Measurements from ENCODE around the gene EBP. TPM values are rescaled to one million over a fixed set of nuclear protein-coding genes. Genes with fewer than 3 reads are reported as not detected.

The EBP gene
- total and polyA plus RNA-seq, 2 of the 8 experiments (the other 6 are each of a cell fraction or from before 2014, with no cell fraction given) = 143 to 286 TPM

GRCh38 chrX:48560056-48560455, 38.4 kb downstream of the EBP start:
- Histone ChIP-seq H2BK120ac (replicated peaks; ENCODE audit: low read depth, low read length) (no peak overlapping the region), H3K4ac (replicated peaks; ENCODE audit: insufficient read length, low read depth, low read length) (no peak overlapping the region), H3K79me1 (ENCODE audit: low read depth, low read length) (no peaks in the 10 kb centered on the region), H2AFZ (ENCODE audit: low read length) (no peak overlapping the region), H4K91ac (replicated peaks; ENCODE audit: insufficient read length, low read length) (no peak overlapping the region), H2BK12ac (ENCODE audit: low read depth, low read length) (no peak overlapping the region), H3K4me3 (ENCODE audit: extremely low read depth in 1 of 4, insufficient read depth in 2 of 4, low read depth in 3 of 4, low read length in 4 of 4) (no peak overlapping the region), H3K4me1 (replicated peaks in 1 of 4; ENCODE audit: control insufficient read depth in 3 of 4, insufficient read depth in 4 of 4, low read length in 3 of 4) (no peaks in the 10 kb centered on the region), H3K27ac (ENCODE audit: low read depth, low read length) (no peak overlapping the region), H3K23me2 (ENCODE audit: low read depth, low read length) (no peaks in the 10 kb centered on the region), H2BK15ac (ENCODE audit: low read length) (no peak overlapping the region), H3K27me3 (replicated peaks in 1 of 4; ENCODE audit: control insufficient read depth in 3 of 4, extremely low read depth in 1 of 4, insufficient read depth in 3 of 4, low read length in 3 of 4) (no peaks in the 10 kb centered on the region), H3K18ac (ENCODE audit: extremely low read depth, low read length) (no peak overlapping the region), H4K20me1 (replicated peaks in 1 of 2; ENCODE audit: control insufficient read depth in 1 of 2, insufficient read depth in 2 of 2, low read length in 2 of 2) (no peaks in the 10 kb centered on the region), H4K8ac (ENCODE audit: extremely low read depth, insufficient read depth, low read length) (no peak overlapping the region), H2BK20ac (ENCODE audit: low read length) (no peak overlapping the region), H3K4me2 (ENCODE audit: insufficient read depth in 1 of 2, low read depth in 2 of 2, low read length in 2 of 2) (no peak overlapping the region), H3K23ac (ENCODE audit: insufficient read length) (no peak overlapping the region), H3K56ac (replicated peaks; ENCODE audit: insufficient read length, low read depth, low read length) (no peak overlapping the region), H3K36me3 (ENCODE audit: control insufficient read depth in 2 of 4, insufficient read depth in 4 of 4, low read length in 3 of 4) (peaks cover 0 to 8% (median under 1%) of the 10 kb centered on the region in 4 experiments; a peak in 3 of 8 replicates), H2AK5ac (ENCODE audit: low read depth, low read length) (no peak overlapping the region), H3K79me2 (ENCODE audit: control insufficient read depth in 1 of 2, insufficient read depth in 2 of 2, low read length in 2 of 2) (no peaks in the 10 kb centered on the region), H3K9me3 (ENCODE audit: insufficient read depth in 2 of 2, low read depth in 1 of 2, low read length in 1 of 2) (no peaks in the 10 kb centered on the region), H4K5ac (ENCODE audit: insufficient read length, low read depth, low read length) (no peak overlapping the region), H3K14ac (ENCODE audit: insufficient read length) (no peak overlapping the region), H2BK5ac (ENCODE audit: low read depth, low read length) (no peak overlapping the region), H3K9ac (replicated peaks in 1 of 4; ENCODE audit: extremely low read depth in 1 of 4, low read depth in 3 of 4, low read length in 3 of 4) (no peak overlapping the region)
- TF ChIP-seq TCF12 (IDR thresholded peaks at IDR 0.05; ENCODE audit: low read depth, low read length) (no peak), RNF2 (IDR thresholded peaks at IDR 0.05; ENCODE audit: borderline replicate concordance, low read depth, low read length, missing control alignments, poor library complexity, severe bottlenecking) (no peak), E2F6 (IDR thresholded peaks at IDR 0.05) (no peak), JUND (IDR thresholded peaks at IDR 0.05; ENCODE audit: low read length) (no peak), ZNF274 (IDR thresholded peaks at IDR 0.05; ENCODE audit: borderline replicate concordance, extremely low read depth, low read length) (no peak), CBX8 (IDR thresholded peaks at IDR 0.05; ENCODE audit: borderline replicate concordance, low read depth, low read length) (no peak), BCL11A (IDR thresholded peaks at IDR 0.05; ENCODE audit: low read depth in 2 of 2, low read length in 2 of 2) (no peak), SP4 (IDR thresholded peaks at IDR 0.05; ENCODE audit: low read length) (no peak)
- FAIRE-seq (no peak), DNase-seq (ENCODE audit: low read depth in 1 of 2, low spot score in 2 of 2) (no peak)
- ChIA-PET CTCF (ENCODE audit: partially characterized antibody) (no interaction called here), POLR2A (ENCODE audit: partially characterized antibody) (interaction anchor here (2.9 kb wide), 1 partner anchor 14 kb away, joined by 11 read pairs; the partner anchor contains the start of gene RBM3)
- WGBS, 2 experiments (ENCODE audit: extremely low coverage in 1 of 2, insufficient coverage in 1 of 2, insufficient read length in 1 of 2, insufficient replicate concordance in 2 of 2, low coverage in 1 of 2, low lambda C conversion rate in 2 of 2, missing lambda C conversion rate in 1 of 2) = 100% methylated on average over 2 of the region's 14 CpGs; no CpG with 5 or more reads in 1 of the 2 experiments
